LHCN-M2 (cell line): ENCODE measurements around the gene GNG7. TPM values are rescaled to one million over a fixed set of nuclear protein-coding genes. Genes with fewer than 3 reads are reported as not detected.
"Not testable (repeated sequence)": the region's sequence is repeated elsewhere in the genome, so short reads cannot be mapped to it uniquely, and the experiment has no call there.

ENCODE experiments used
- DNase-seq: peaks from one replicate; pipeline ENCODE4 v3.0.0-alpha.2; 2012; ENCODE audit warnings: low read depth
- total RNA-seq: library from RNA; depleted of rRNA; stranded (reverse); fragments of >200 nt; gene quantifications from 2 replicates; pipeline ENCODE4 v1.2.3, GENCODE V29; 2014

Gene GNG7
- total RNA-seq, 1 experiment from 2014 or later, result not detected

- DNase-seq, result no peak
Observed at GRCh38 chr19:2552859-2553258, 149.6 kb downstream of the GNG7 start.

GRCh38 chr19:2551864-2552185 is 150.7 kb downstream of the GNG7 start:
- no peak for DNase-seq

GRCh38 chr19:2551172-2551863 is 151.2 kb downstream of the GNG7 start:
- DNase-seq, result no peak

GRCh38 chr19:2550431-2551171 is 151.9 kb downstream of the GNG7 start:
- no peak for DNase-seq

GRCh38 chr19:2549701-2550191 is 152.7 kb downstream of the GNG7 start:
- DNase-seq, result peak; percentile 80

- DNase-seq, result no peak
Observed at GRCh38 chr19:2548966-2549365, 153.5 kb downstream of the GNG7 start.

- no peak for DNase-seq
Observed at GRCh38 chr19:2547721-2548120, 154.8 kb downstream of the GNG7 start.

GRCh38 chr19:2547033-2547680 is 155.3 kb downstream of the GNG7 start:
- no peak for DNase-seq

GRCh38 chr19:2546128-2547032 is 156.1 kb downstream of the GNG7 start:
- DNase-seq, result no peak

- DNase-seq, result not testable (repeated sequence)
Observed at GRCh38 chr19:2545416-2546127, 156.9 kb downstream of the GNG7 start.

- no peak for DNase-seq
Observed at GRCh38 chr19:2544576-2545415, 157.7 kb downstream of the GNG7 start.

GRCh38 chr19:2543463-2544442 is 158.7 kb downstream of the GNG7 start:
- peak; percentile 97 for DNase-seq

- not testable (repeated sequence) for DNase-seq
Observed at GRCh38 chr19:2543072-2543462, 159.4 kb downstream of the GNG7 start.

GRCh38 chr19:2542341-2543069 is 160.0 kb downstream of the GNG7 start:
- DNase-seq, result peak; percentile 61

GRCh38 chr19:2540646-2541454 is 161.6 kb downstream of the GNG7 start:
- DNase-seq, result peak; percentile 96

GRCh38 chr19:2540251-2540645 is 162.2 kb downstream of the GNG7 start:
- DNase-seq, result no peak

GRCh38 chr19:2538096-2538757 is 164.3 kb downstream of the GNG7 start:
- no peak for DNase-seq
